Stomach (tissue), 9 donors: ENCODE measurements around the gene OR5H15. TPM values are rescaled to one million over a fixed set of nuclear protein-coding genes. Genes with fewer than 3 reads are reported as not detected.

Experiments
- DNase-seq, 2 donors: peaks; one replicate each; pipeline versions ENCODE4 v3.0.0 to v3.0.0-alpha.2; 2013 to 2019
- H3K27ac ChIP-seq, 5 donors: fragments of 200-600 bp in 4 of 5; sonication (generic) in 4 of 5; one replicate each; pipeline ENCODE4 v1.5.1; 2013 to 2019; ENCODE audit warnings: mild to moderate bottlenecking in 1 of 5, moderate library complexity in 1 of 5
- H3K27me3 ChIP-seq, 3 donors: fragments of 200-600 bp; sonication (generic); one replicate each; pipeline ENCODE4 v1.5.1; 2017 to 2019; ENCODE audit warnings: mixed run types in 1 of 3
- H3K36me3 ChIP-seq, 4 donors: fragments of 200-600 bp; sonication (generic); 1 replicate in 3 of 4; 2 replicates in 1 of 4; pipeline ENCODE4 v1.5.1; 2016 to 2019
- H3K4me1 ChIP-seq, 4 donors: fragments of 200-600 bp; sonication (generic); one replicate each; pipeline ENCODE4 v1.5.1; 2016 to 2019
- H3K4me3 ChIP-seq, 4 donors: fragments of 200-600 bp; sonication (generic) in 3 of 4; one replicate each; pipeline ENCODE4 v1.5.1; 2016 to 2019; ENCODE audit warnings: mild to moderate bottlenecking in 1 of 4
- H3K9me3 ChIP-seq, 4 donors: fragments of 200-600 bp; sonication (generic); one replicate each; pipeline ENCODE4 v1.5.1; 2016 to 2019
- CTCF ChIP-seq, 7 experiments: fragments of 450-650 bp in 4 of 7; fragments of 200-600 bp in 3 of 7; sonication (generic) in 3 of 7; IDR thresholded peaks; one replicate each; pipeline ENCODE4 v1.5.1; 2016 to 2019; ENCODE audit warnings: antibody characterized with exemption in 7 of 7, control low read depth in 2 of 7, mild to moderate bottlenecking in 1 of 7
- EP300 ChIP-seq: sonication (generic); formaldehyde crosslinking; IDR thresholded peaks from one replicate; pipeline ENCODE4 v1.6.1; 2017; ENCODE audit warnings: antibody characterized with exemption
- POLR2A ChIP-seq, 4 donors: fragments of 450-650 bp; IDR thresholded peaks; one replicate each; pipeline ENCODE4 v1.6.1; 2016; ENCODE audit warnings: antibody characterized with exemption in 4 of 4, control low read depth in 2 of 4, mild to moderate bottlenecking in 1 of 4, moderate library complexity in 1 of 4
- POLR2AphosphoS5 ChIP-seq, 3 donors: sonication (generic); formaldehyde crosslinking; IDR thresholded peaks; one replicate each; pipeline ENCODE4 v1.6.1; 2016; ENCODE audit warnings: antibody characterized with exemption in 3 of 3
- WGBS, 5 donors: extraction: QIAGEN DNeasy Blood & Tissue Kit in 3 of 5; methylation state at CpG; one replicate each; pipeline versions ENCODE4 v1.1.5 to v1.1.7; 2013 to 2018; 5-methylcytosine and 5-hydroxymethylcytosine counted together
- intact Hi-C: fragments of 100-400 bp; cut with DNase I; formaldehyde crosslinking; loops from one replicate; pipeline ENCODE4 v1.15.1; 2023; ENCODE audit warnings: low total_unique reads
- polyA plus RNA-seq, 3 donors: library from polyadenylated mRNA; stranded (reverse); fragments of 200-250 nt; gene quantifications; one replicate each; pipeline ENCODE4 v1.2.3, GENCODE V29; 2013
- total RNA-seq, 5 donors: library from RNA; depleted of rRNA; stranded (reverse); fragments of >200 nt; gene quantifications; one replicate each; pipeline versions ENCODE4 v1.1.0 to v1.2.3, GENCODE V29; 2014 to 2016
- donor health status: healthy with polysubstance abuse.
- donor health status: Bipolar disorder and iron deficiency.
- donor health status: healthy.

OR5H15 gene
- total and polyA plus RNA-seq, 8 donors = not detected

GRCh38 chr3:98199020-98199419, 32.5 kb downstream of the OR5H15 start:
- intact Hi-C loops = no loop called here
- 65 to 79% (median 74%) methylated on average over 1 of the region's 1 CpG for WGBS, 5 donors

GRCh38 chr3:98209244-98209643, 42.7 kb downstream of the OR5H15 start:
- H3K9me3 ChIP-seq = no peaks in the 10 kb centered on the region
- H3K4me3 ChIP-seq = no peak overlapping the region
- WGBS, 5 donors = 67 to 86% (median 83%) methylated on average over 2 of the region's 2 CpGs
- no peak overlapping the region for H3K27ac ChIP-seq
- H3K36me3 ChIP-seq = no peaks in the 10 kb centered on the region
- no peak for DNase-seq
- TF ChIP-seq EP300 (no peak), CTCF (IDR thresholded peaks at IDR 0.05) (no peak), POLR2A (IDR thresholded peaks at IDR 0.05) (no peak), POLR2AphosphoS5 (IDR thresholded peaks at IDR 0.05) (no peak)
- H3K27me3 ChIP-seq = no peaks in the 10 kb centered on the region
- intact Hi-C loops = no loop called here
- no peaks in the 10 kb centered on the region for H3K4me1 ChIP-seq

More at GRCh38 chr3:98199020-98199419, 32.5 kb downstream of the OR5H15 start:
- Histone ChIP-seq H3K4me1 (no peaks in the 10 kb centered on the region), H3K9me3 (no peaks in the 10 kb centered on the region), H3K27me3 (no peaks in the 10 kb centered on the region), H3K27ac (no peak overlapping the region), H3K36me3 (no peaks in the 10 kb centered on the region), H3K4me3 (no peak overlapping the region)
- no peak for TF ChIP-seq POLR2AphosphoS5 (IDR thresholded peaks at IDR 0.05)
- no peak for TF ChIP-seq POLR2A (IDR thresholded peaks at IDR 0.05)
- TF ChIP-seq EP300 = no peak
- no peak for TF ChIP-seq CTCF (IDR thresholded peaks at IDR 0.05)
- DNase-seq = no peak

- Histone ChIP-seq H3K36me3 (no peaks in the 10 kb centered on the region), H3K9me3 (no peaks in the 10 kb centered on the region), H3K27ac (no peak overlapping the region), H3K4me3 (no peak overlapping the region), H3K27me3 (no peaks in the 10 kb centered on the region), H3K4me1 (no peaks in the 10 kb centered on the region)
- intact Hi-C loops = no loop called here
- TF ChIP-seq EP300 (no peak), CTCF (IDR thresholded peaks at IDR 0.05) (no peak), POLR2A (IDR thresholded peaks at IDR 0.05) (no peak), POLR2AphosphoS5 (IDR thresholded peaks at IDR 0.05) (no peak)
- 30 to 62% (median 39%) methylated on average over 7 of the region's 7 CpGs for WGBS, 5 donors
- DNase-seq = no peak
Measured at GRCh38 chr3:98213276-98213675, 46.8 kb downstream of the OR5H15 start.

GRCh38 chr3:98215051-98215450, 48.6 kb downstream of the OR5H15 start:
- WGBS, 5 donors = 62 to 73% (median 72%) methylated on average over 3 of the region's 3 CpGs
- Histone ChIP-seq H3K4me1 (no peaks in the 10 kb centered on the region), H3K4me3 (no peak overlapping the region), H3K9me3 (no peaks in the 10 kb centered on the region), H3K36me3 (no peaks in the 10 kb centered on the region), H3K27me3 (no peaks in the 10 kb centered on the region), H3K27ac (no peak overlapping the region)
- TF ChIP-seq POLR2AphosphoS5 (IDR thresholded peaks at IDR 0.05) = no peak
- TF ChIP-seq POLR2A (IDR thresholded peaks at IDR 0.05) = no peak
- no peak for TF ChIP-seq EP300
- TF ChIP-seq CTCF (IDR thresholded peaks at IDR 0.05) = no peak
- intact Hi-C loops = no loop called here
- DNase-seq = no peak

Other genes starting within 250 kb of the OR5H15 start
- 10 to 100 TPM in 4 of 5 donors, under 1 TPM in 1; 0.58 to 28.1 (median 16.3) TPM for gene RIOX2, start 194.3 kb upstream of the OR5H15 start, total RNA-seq
- 10 to 100 TPM; 13.0 to 18.8 (median 17.7) TPM for gene RIOX2, start 194.3 kb upstream of the OR5H15 start, polyA plus RNA-seq
- not detected for gene GABRR3, start 131.4 kb upstream of the OR5H15 start, total RNA-seq
- gene GABRR3, start 131.4 kb upstream of the OR5H15 start, polyA plus RNA-seq = not detected
- not detected for gene OR5AC2, start 79.5 kb upstream of the OR5H15 start, total RNA-seq
- gene OR5AC2, start 79.5 kb upstream of the OR5H15 start, polyA plus RNA-seq = not detected
- gene OR5H1, start 36.0 kb upstream of the OR5H15 start, total RNA-seq = not detected
- gene OR5H1, start 36.0 kb upstream of the OR5H15 start, polyA plus RNA-seq = not detected
- not detected for gene OR5H14, start 19.2 kb upstream of the OR5H15 start, total RNA-seq
- gene OR5H14, start 19.2 kb upstream of the OR5H15 start, polyA plus RNA-seq = not detected
- gene OR5H6, start 97.5 kb downstream of the OR5H15 start, total RNA-seq = not detected
- gene OR5H6, start 97.5 kb downstream of the OR5H15 start, polyA plus RNA-seq = not detected
- not detected for gene OR5H2, start 115.8 kb downstream of the OR5H15 start, total RNA-seq
- gene OR5H2, start 115.8 kb downstream of the OR5H15 start, polyA plus RNA-seq = not detected
- gene OR5K4, start 187.2 kb downstream of the OR5H15 start, total RNA-seq = not detected
- gene OR5K4, start 187.2 kb downstream of the OR5H15 start, polyA plus RNA-seq = not detected
- not detected for gene OR5K3, start 224.0 kb downstream of the OR5H15 start, total RNA-seq
- gene OR5K3, start 224.0 kb downstream of the OR5H15 start, polyA plus RNA-seq = not detected